K562 (cell line): Measurements from ENCODE around the gene TASP1. TPM values are rescaled to one million over a fixed set of nuclear protein-coding genes. Genes with fewer than 3 reads are reported as not detected.

ENCODE experiments used
- ATAC-seq: fragments of 200-7000 bp; cut with Tn5 transposase; 3 replicates; pipeline ENCODE4 v1.9.1; 2020; ENCODE audit warnings: moderate library complexity
- BruUV-seq: library from RNA; stranded (reverse); fragments of 400-500 nt; replicated peaks from 2 replicates; lab custom pipeline; 2021; lab: Mats Ljungman, UMichigan
- CTCF ChIA-PET: fragments of 300-600 bp; formaldehyde crosslinking; extraction: SDS; loops from one replicate; lab custom pipeline; 2021; ENCODE audit warnings: low intra/inter-chr PET ratio; lab: Yijun Ruan, JAX
- POLR2A ChIA-PET: fragments of 300-600, 350-650 bp; sonication (Branson Sonifier 250); formaldehyde crosslinking; extraction: SDS; loops from one replicate; lab custom pipeline; 2021; ENCODE audit warnings: antibody characterized with exemption, inconsistent platforms; lab: Yijun Ruan, JAX
- DNase-seq, 4 experiments: peaks; one replicate each; pipeline versions ENCODE4 v3.0.0 to v3.0.0-alpha.2; 2011 to 2018; ENCODE audit warnings: low spot score in 3 of 4, mixed read lengths in 3 of 4; ENCODE audit errors: extremely low read depth in 1 of 4
- FAIRE-seq: peaks from 2 replicates; lab custom pipeline; 2011; peaks lifted over from hg19 to GRCh38; lab: Jason Lieb, UNC
- H2AFZ ChIP-seq: 2 replicates; pipeline ENCODE4 v1.6.0; 2011; ENCODE audit warnings: low read depth, low read length, control low read depth, inconsistent platforms
- H3K27ac ChIP-seq: fragments of 200-600 bp; 3 replicates; pipeline ENCODE4 v1.8.0; 2011; ENCODE audit warnings: low read depth, mild to moderate bottlenecking, control low read depth, inconsistent platforms, low read length, moderate library complexity, mixed read lengths; ENCODE audit errors: extremely low read depth
- H3K27me3 ChIP-seq, 2 experiments: fragments of 300-600 bp in 1 of 2; 2 replicates in 1 of 2; 3 replicates in 1 of 2; pipeline versions ENCODE4 v1.6.0 to v1.8.0; 2011; ENCODE audit warnings: inconsistent platforms in 2 of 2, low read length in 2 of 2, mild to moderate bottlenecking in 1 of 2, mixed read lengths in 1 of 2, moderate library complexity in 1 of 2; ENCODE audit not compliant: control insufficient read depth in 2 of 2, insufficient read depth in 2 of 2
- H3K36me3 ChIP-seq: fragments of 300-600 bp; 3 replicates; pipeline ENCODE4 v1.8.0; 2011; ENCODE audit warnings: mild to moderate bottlenecking, low read length, inconsistent platforms; ENCODE audit not compliant: control insufficient read depth, insufficient read depth
- H3K4me1 ChIP-seq, 2 experiments: fragments of 200-600 bp in 1 of 2; replicated peaks in 1 of 2; 2 replicates in 1 of 2; 3 replicates in 1 of 2; pipeline versions ENCODE4 v1.5.1 to v1.8.0; 2011; ENCODE audit warnings: inconsistent platforms in 2 of 2, low read length in 2 of 2, mild to moderate bottlenecking in 1 of 2, mixed read lengths in 1 of 2, moderate library complexity in 1 of 2; ENCODE audit not compliant: control insufficient read depth in 2 of 2, insufficient read depth in 2 of 2
- H3K4me2 ChIP-seq: 2 replicates; pipeline ENCODE4 v1.6.1; 2011; ENCODE audit warnings: low read length, control low read depth, inconsistent platforms, mixed read lengths; ENCODE audit not compliant: insufficient read depth
- H3K4me3 ChIP-seq: fragments of 200-600 bp; sonication (generic), shearing (Covaris generic); 2 replicates; pipeline ENCODE4 v1.5.1; 2016; ENCODE audit warnings: control low read depth, inconsistent platforms
- H3K79me2 ChIP-seq: fragments of 200-600 bp; 3 replicates; pipeline ENCODE4 v1.8.0; 2011; ENCODE audit warnings: low read length, inconsistent platforms; ENCODE audit not compliant: control insufficient read depth, insufficient read depth
- H3K9ac ChIP-seq, 2 experiments: 2 replicates each; pipeline versions ENCODE4 v1.6.0 to v1.6.1; 2011; ENCODE audit warnings: low read depth in 2 of 2, low read length in 2 of 2, control low read depth in 1 of 2, inconsistent platforms in 1 of 2, mild to moderate bottlenecking in 1 of 2, mixed read lengths in 1 of 2; ENCODE audit not compliant: insufficient read depth in 1 of 2
- H3K9me1 ChIP-seq: one replicate; pipeline ENCODE4 v1.6.0; 2011; ENCODE audit warnings: inconsistent platforms, mild to moderate bottlenecking, low read length, moderate library complexity; ENCODE audit not compliant: control insufficient read depth, insufficient read depth
- H3K9me3 ChIP-seq: replicated peaks from 2 replicates; pipeline ENCODE4 v1.5.1; 2011; ENCODE audit warnings: low read depth, low read length, inconsistent platforms; ENCODE audit not compliant: control insufficient read depth, insufficient read depth
- H4K20me1 ChIP-seq: replicated peaks from 2 replicates; pipeline ENCODE4 v1.6.1; 2011; ENCODE audit warnings: low read length, inconsistent platforms, mixed read lengths; ENCODE audit not compliant: control insufficient read depth, insufficient read depth
- EWSR1 ChIP-seq: fragments of 450-650 bp; IDR thresholded peaks from 2 replicates; pipeline ENCODE4 v1.6.1; 2018; ENCODE audit warnings: borderline replicate concordance, mild to moderate bottlenecking, low read depth, moderate library complexity; ENCODE audit not compliant: partially characterized antibody
- JUN ChIP-seq, 2 experiments: sonication (generic) in 1 of 2; formaldehyde crosslinking in 1 of 2; IDR thresholded peaks; 2 replicates each; pipeline versions ENCODE4 v1.6.1 to v1.8.0; 2012 to 2022; ENCODE audit warnings: borderline replicate concordance in 2 of 2, mild to moderate bottlenecking in 2 of 2, improper control_type of control experiment in 1 of 2, low read depth in 1 of 2, low read length in 1 of 2, missing genetic modification reagents in 1 of 2
- KLF13 ChIP-seq: fragments of 450-650 bp; IDR thresholded peaks from 2 replicates; pipeline ENCODE4 v1.6.1; 2016; ENCODE audit warnings: missing genetic modification characterization, low read depth, mild to moderate bottlenecking, missing compliant biosample characterization, moderate library complexity, borderline replicate concordance
- NKRF ChIP-seq: fragments of 450-650 bp; IDR thresholded peaks from 2 replicates; pipeline ENCODE4 v1.6.1; 2016; ENCODE audit warnings: borderline replicate concordance
- NR2F6 ChIP-seq: fragments of 450-650 bp; formaldehyde crosslinking; IDR thresholded peaks from 2 replicates; pipeline ENCODE4 v1.4.0; 2020; ENCODE audit warnings: mild to moderate bottlenecking
- POLR3G ChIP-seq: IDR thresholded peaks from 2 replicates; pipeline ENCODE4 v1.6.1; 2011; ENCODE audit not compliant: insufficient read length, insufficient replicate concordance; ENCODE audit errors: extremely low read depth
- XRCC5 ChIP-seq: fragments of 200-400 bp; formaldehyde crosslinking; IDR thresholded peaks from 2 replicates; pipeline ENCODE4 v1.6.1; 2017; ENCODE audit warnings: low read depth, mild to moderate bottlenecking, low read length
- YBX1 ChIP-seq: fragments of 450-650 bp; IDR thresholded peaks from 2 replicates; pipeline ENCODE4 v1.7.1; 2016; ENCODE audit warnings: mild to moderate bottlenecking
- ZBTB40 ChIP-seq, 2 experiments: fragments of 450-650 bp in 1 of 2; sonication (generic) in 1 of 2; formaldehyde crosslinking in 1 of 2; IDR thresholded peaks; 2 replicates each; pipeline versions ENCODE4 v1.7.1 to v1.9.0; 2016 to 2022; ENCODE audit warnings: inconsistent platforms in 1 of 2, mild to moderate bottlenecking in 1 of 2, missing genetic modification reagents in 1 of 2
- ZNF316 ChIP-seq: fragments of 450-650 bp; IDR thresholded peaks from 2 replicates; pipeline ENCODE4 v1.6.1; 2016
- WGBS: fragments of 100-300 bp; shearing (Covaris generic); methylation state at CpG from one replicate; pipeline ENCODE4 v1.1.6; 2016; ENCODE audit warnings: low coverage, mixed read lengths; ENCODE audit not compliant: insufficient coverage; ENCODE audit errors: missing lambda C conversion rate; 5-methylcytosine and 5-hydroxymethylcytosine counted together
- in situ Hi-C: fragments of 300-500 bp; cut with MboI; formaldehyde crosslinking; loops from 4 replicates; pipeline ENCODE4 v1.15.0; 2018; ENCODE audit warnings: inconsistent platforms, mixed read lengths
- intact Hi-C: fragments of 100-400 bp; cut with micrococcal nuclease; formaldehyde crosslinking; loops from 2 replicates; pipeline ENCODE4 v1.14.2; 2022
- polyA plus RNA-seq, 8 experiments: library from polyadenylated mRNA; depleted of rRNA in 4 of 8; stranded (reverse) in 5 of 8; unstranded in 3 of 8; fragments of >200 nt; fragmentation: Nextera tagmentation in 2 of 8; fragmentation: Illumina TruSeq in 1 of 8; extraction: Ambion mirVana in 2 of 8; extraction: Trizol in 1 of 8; gene quantifications; 2 replicates each; pipeline versions ENCODE4 v1.2.1 to v1.2.3, GENCODE V29; 2011 to 2014; ENCODE audit warnings: inconsistent platforms in 1 of 8, missing spikeins in 1 of 8
- total RNA-seq, 7 experiments: library from RNA; depleted of rRNA in 6 of 7; stranded (reverse); fragments of >200 nt in 6 of 7; fragmentation: Illumina TruSeq in 2 of 7; extraction: Trizol in 2 of 7; gene quantifications; 2 replicates each; pipeline versions ENCODE4 v1.2.1 to v1.2.3, GENCODE V29; 2011 to 2021; ENCODE audit warnings: low replicate concordance in 1 of 7

TASP1 gene
- total and polyA plus RNA-seq, 9 of the 15 experiments (the other 6 are each of a cell fraction or from before 2014, with no cell fraction given): 3.7 to 10.6 (median 6.4) TPM

DNA sequence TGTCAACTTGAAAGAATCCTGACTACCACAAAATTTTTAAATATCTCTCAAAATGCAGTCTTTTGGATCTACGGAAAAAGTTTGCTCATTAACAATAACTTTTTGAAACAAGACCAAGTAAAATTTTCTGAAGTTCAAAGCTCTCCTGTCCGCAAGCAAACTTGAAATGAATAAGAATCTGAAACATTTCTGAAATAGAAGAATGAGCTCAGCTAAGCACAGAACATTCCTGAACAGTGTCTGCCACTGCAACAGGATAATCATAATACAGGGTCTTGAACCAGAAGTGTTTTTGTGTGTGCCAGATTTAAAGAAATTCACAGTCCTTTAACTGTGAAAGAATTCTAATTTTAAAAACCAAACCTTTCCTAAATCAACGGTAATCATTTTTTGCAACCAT is 49.1 kb upstream of the TASP1 start:
- no peaks in the 10 kb centered on the region for H3K36me3 ChIP-seq
- ChIA-PET CTCF (no interaction called here), POLR2A (no interaction called here)
- WGBS: 0% methylated on average over 3 of the region's 3 CpGs
- intact Hi-C loops: no loop called here
- H3K4me2 ChIP-seq: no peak overlapping the region
- no peak overlapping the region for H2AFZ ChIP-seq
- H3K27me3 ChIP-seq: peaks cover 0 to 6% of the 10 kb centered on the region in 2 experiments; a peak in 3 of 5 replicates
- H3K27ac ChIP-seq: no peak overlapping the region
- no peaks in the 10 kb centered on the region for H3K9me1 ChIP-seq
- H3K4me3 ChIP-seq: no peak overlapping the region
- DNase-seq: no peak
- in situ Hi-C loops: no loop called here
- H4K20me1 ChIP-seq: no peaks in the 10 kb centered on the region
- H3K9me3 ChIP-seq: no peaks in the 10 kb centered on the region
- H3K9ac ChIP-seq: no peak overlapping the region
- BruUV-seq: no TSS peak
- ATAC-seq: no peak
- FAIRE-seq: no peak
- no peaks in the 10 kb centered on the region for H3K79me2 ChIP-seq
- no peaks in the 10 kb centered on the region; a peak in 1 of 5 replicates for H3K4me1 ChIP-seq
- no peak for TF ChIP-seq EWSR1
- no peak for TF ChIP-seq YBX1
- TF ChIP-seq ZNF316: no peak
- TF ChIP-seq XRCC5: no peak
- no peak for TF ChIP-seq KLF13 (tag)
- no peak for TF ChIP-seq NR2F6 (CRISPR knock-in tag)
- no peak for TF ChIP-seq ZBTB40 (IDR thresholded peaks at IDR 0.05)
- TF ChIP-seq ZBTB40 (CRISPR knock-in tag; IDR thresholded peaks at IDR 0.05): no peak
- TF ChIP-seq JUN (IDR thresholded peaks at IDR 0.05; ENCODE audit: borderline replicate concordance, low read depth, low read length): no peak
- TF ChIP-seq JUN (CRISPR knock-in tag; IDR thresholded peaks at IDR 0.05; ENCODE audit: borderline replicate concordance): no peak
- TF ChIP-seq POLR3G: no peak
- TF ChIP-seq NKRF: no peak
